GM23338 (cell line): ENCODE results near the gene GJC3.

Source experiments
- CREB1 ChIP-seq: fragments of 250-450 bp; sonication (Bioruptor Pico); IDR thresholded peaks from 2 replicates; pipeline ENCODE4 v1.5.0; 2020; ENCODE audit warnings: low read depth, mild to moderate bottlenecking, moderate library complexity
- CTCF ChIP-seq, 2 experiments: fragments of 200-600 bp in 1 of 2; sonication (generic) in 1 of 2; conservative IDR thresholded peaks; 2 replicates each; pipeline versions ENCODE4 v1.5.1 to v1.6.1; 2016 to 2017; ENCODE audit warnings: antibody characterized with exemption in 2 of 2, low read depth in 2 of 2, mild to moderate bottlenecking in 2 of 2, moderate library complexity in 1 of 2
- ETS1 ChIP-seq: IDR thresholded peaks from 2 replicates; pipeline ENCODE4 v1.6.1; 2016; ENCODE audit warnings: antibody characterized with exemption
- EZH2 ChIP-seq: fragments of 200-600 bp; sonication (generic); IDR thresholded peaks from one replicate; pipeline ENCODE4 v1.8.0; 2017; ENCODE audit warnings: antibody characterized with exemption, mild to moderate bottlenecking, low read depth; ENCODE audit not compliant: unreplicated experiment
- EZH2phosphoT487 ChIP-seq: fragments of 200-600 bp; sonication (generic); IDR thresholded peaks from one replicate; pipeline ENCODE4 v1.8.1; 2018; ENCODE audit warnings: antibody characterized with exemption; ENCODE audit not compliant: unreplicated experiment
- JUNB ChIP-seq: IDR thresholded peaks from one replicate; pipeline ENCODE4 v1.6.1; 2016; ENCODE audit warnings: antibody characterized with exemption; ENCODE audit not compliant: unreplicated experiment
- NANOG ChIP-seq: IDR thresholded peaks from 2 replicates; pipeline ENCODE4 v1.6.1; 2016; ENCODE audit warnings: antibody characterized with exemption, borderline replicate concordance
- POLR2AphosphoS5 ChIP-seq: IDR thresholded peaks from 2 replicates; pipeline ENCODE4 v1.6.1; 2016; ENCODE audit warnings: antibody characterized with exemption, low read depth
- REST ChIP-seq: IDR thresholded peaks from one replicate; pipeline ENCODE4 v1.6.1; 2018; ENCODE audit warnings: antibody characterized with exemption; ENCODE audit not compliant: unreplicated experiment
- STAT1 ChIP-seq: IDR thresholded peaks from one replicate; pipeline ENCODE4 v1.6.1; 2016; ENCODE audit warnings: antibody characterized with exemption; ENCODE audit not compliant: unreplicated experiment
- ZNF114 ChIP-seq: fragments of 250-450 bp; sonication (Bioruptor Pico); IDR thresholded peaks from 2 replicates; pipeline ENCODE4 v1.5.0; 2020; ENCODE audit warnings: mild to moderate bottlenecking, moderate library complexity
- ZNF331 ChIP-seq: fragments of 250-450 bp; sonication (Bioruptor Pico); IDR thresholded peaks from 2 replicates; pipeline ENCODE4 v1.5.0; 2020; ENCODE audit warnings: low read depth, mild to moderate bottlenecking, moderate library complexity
- ZNF462 ChIP-seq: fragments of 250-450 bp; sonication (Bioruptor Pico); IDR thresholded peaks from 2 replicates; pipeline ENCODE4 v1.5.0; 2020; ENCODE audit warnings: mild to moderate bottlenecking, moderate library complexity

GRCh38 chr7:99928994-99929729, at the start of gene GJC3:
- TF ChIP-seq EZH2 (no peak), CTCF (conservative IDR thresholded peaks at IDR 0.05; ENCODE audit: low read depth in 2 of 2) (peak; percentile 54 to 82), STAT1 (no peak), EZH2phosphoT487 (no peak), REST (no peak), CREB1 (CRISPR knock-in tag) (no peak), POLR2AphosphoS5 (no peak; the same call in 1 of the 2 replicates), ZNF331 (CRISPR knock-in tag) (no peak), ZNF114 (no peak), JUNB (no peak), ETS1 (no peak), ZNF462 (peak; percentile 57; the same call in 1 of the 2 replicates), NANOG (no peak)
